ENCODE results near the gene ADAM23. TPM values are rescaled to one million over a fixed set of nuclear protein-coding genes. Genes with fewer than 3 reads are reported as not detected.

The ADAM23 gene
- total and polyA plus RNA-seq, 2 experiments from 2014 or later: 11.8 to 15.9 TPM

DNA sequence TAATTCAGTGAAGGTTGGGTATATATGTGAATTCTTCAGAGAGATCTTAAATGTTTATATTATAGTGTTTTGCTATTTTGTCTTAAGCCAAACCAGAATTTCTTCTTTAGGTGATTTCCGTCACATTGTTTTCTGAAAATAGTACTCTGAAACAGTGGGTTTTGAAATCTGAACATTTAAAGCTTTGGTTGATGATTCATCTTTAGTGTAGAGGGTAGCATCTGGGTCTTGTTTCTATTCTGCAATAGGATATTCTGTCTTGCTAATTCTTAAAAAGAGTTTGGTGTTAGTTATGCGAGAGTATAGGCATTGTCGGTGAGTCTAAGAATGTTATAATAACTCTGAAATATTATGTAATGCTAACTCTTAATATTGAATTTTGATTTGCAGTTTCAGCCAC, 129.4 kb downstream of the ADAM23 start:
- Histone ChIP-seq H4K20me1 (replicated peaks; ENCODE audit: insufficient read depth) (no peaks in the 10 kb centered on the region), H3K27ac (ENCODE audit: low read depth) (no peak overlapping the region), H3K4me1 (ENCODE audit: insufficient read depth) (no peaks in the 10 kb centered on the region), H3K4me3 (no peak overlapping the region), H3K9me2 (ENCODE audit: insufficient read depth) (no peaks in the 10 kb centered on the region), H3K79me2 (replicated peaks; ENCODE audit: insufficient read depth) (no peaks in the 10 kb centered on the region), H3F3A (replicated peaks; ENCODE audit: low read depth) (no peaks in the 10 kb centered on the region), H3K4me2 (no peak overlapping the region), H3K36me3 (ENCODE audit: insufficient read depth) (no peaks in the 10 kb centered on the region), H3K27me3 (ENCODE audit: insufficient read depth) (no peaks in the 10 kb centered on the region), H2AFZ (no peak overlapping the region)
- ATAC-seq (no peak), DNase-seq (ENCODE audit: low spot score) (no peak)
- H3K4me1 Mint-ChIP-seq: no peaks in the 10 kb centered on the region
- peaks cover 3% of the 10 kb centered on the region; the same call in 1 of the 3 replicates for H3K36me3 Mint-ChIP-seq (ENCODE audit: low read depth)
- TF ChIP-seq STAT1 (IDR thresholded peaks at IDR 0.05; ENCODE audit: unreplicated experiment) (no peak), NANOG (IDR thresholded peaks at IDR 0.05; ENCODE audit: borderline replicate concordance) (no peak), EZH2 (IDR thresholded peaks at IDR 0.05; ENCODE audit: low read depth, unreplicated experiment) (no peak), POLR2AphosphoS5 (IDR thresholded peaks at IDR 0.05; ENCODE audit: low read depth) (no peak), CREB1 (CRISPR knock-in tag; IDR thresholded peaks at IDR 0.05; ENCODE audit: low read depth) (no peak), JUNB (IDR thresholded peaks at IDR 0.05; ENCODE audit: unreplicated experiment) (no peak), ZNF331 (CRISPR knock-in tag; IDR thresholded peaks at IDR 0.05; ENCODE audit: low read depth) (no peak), REST (IDR thresholded peaks at IDR 0.05; ENCODE audit: unreplicated experiment) (no peak), ETS1 (IDR thresholded peaks at IDR 0.05) (no peak)
- H3K27me3 Mint-ChIP-seq (ENCODE audit: insufficient read depth, low read depth, poor library complexity): no peaks in the 10 kb centered on the region
- no peaks in the 10 kb centered on the region for H3K9me3 Mint-ChIP-seq
- H3K27ac Mint-ChIP-seq: no peak overlapping the region
- no peak overlapping the region for H3K4me3 Mint-ChIP-seq

GRCh38 chr2:206573793-206574192, 130.5 kb downstream of the ADAM23 start:
- no peaks in the 10 kb centered on the region for H3K4me1 ChIP-seq (ENCODE audit: insufficient read depth)
- Mint-ChIP-seq H3K27me3 (ENCODE audit: insufficient read depth, low read depth, poor library complexity) (no peaks in the 10 kb centered on the region), H3K9me3 (no peaks in the 10 kb centered on the region; the same call in 2 of the 3 replicates)
- TF ChIP-seq STAT1 (IDR thresholded peaks at IDR 0.05; ENCODE audit: unreplicated experiment) (no peak), POLR2AphosphoS5 (IDR thresholded peaks at IDR 0.05; ENCODE audit: low read depth) (no peak), REST (IDR thresholded peaks at IDR 0.05; ENCODE audit: unreplicated experiment) (no peak), ZNF331 (CRISPR knock-in tag; IDR thresholded peaks at IDR 0.05; ENCODE audit: low read depth) (no peak), EZH2 (IDR thresholded peaks at IDR 0.05; ENCODE audit: low read depth, unreplicated experiment) (no peak)
- TF ChIP-seq, protein P1, sequence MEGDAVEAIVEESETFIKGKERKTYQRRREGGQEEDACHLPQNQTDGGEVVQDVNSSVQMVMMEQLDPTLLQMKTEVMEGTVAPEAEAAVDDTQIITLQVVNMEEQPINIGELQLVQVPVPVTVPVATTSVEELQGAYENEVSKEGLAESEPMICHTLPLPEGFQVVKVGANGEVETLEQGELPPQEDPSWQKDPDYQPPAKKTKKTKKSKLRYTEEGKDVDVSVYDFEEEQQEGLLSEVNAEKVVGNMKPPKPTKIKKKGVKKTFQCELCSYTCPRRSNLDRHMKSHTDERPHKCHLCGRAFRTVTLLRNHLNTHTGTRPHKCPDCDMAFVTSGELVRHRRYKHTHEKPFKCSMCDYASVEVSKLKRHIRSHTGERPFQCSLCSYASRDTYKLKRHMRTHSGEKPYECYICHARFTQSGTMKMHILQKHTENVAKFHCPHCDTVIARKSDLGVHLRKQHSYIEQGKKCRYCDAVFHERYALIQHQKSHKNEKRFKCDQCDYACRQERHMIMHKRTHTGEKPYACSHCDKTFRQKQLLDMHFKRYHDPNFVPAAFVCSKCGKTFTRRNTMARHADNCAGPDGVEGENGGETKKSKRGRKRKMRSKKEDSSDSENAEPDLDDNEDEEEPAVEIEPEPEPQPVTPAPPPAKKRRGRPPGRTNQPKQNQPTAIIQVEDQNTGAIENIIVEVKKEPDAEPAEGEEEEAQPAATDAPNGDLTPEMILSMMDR (conservative IDR thresholded peaks at IDR 0.05; ENCODE audit: low read depth in 2 of 2): no peak

More at GRCh38 chr2:206573793-206574192, 130.5 kb downstream of the ADAM23 start:
- H3K27ac ChIP-seq (ENCODE audit: low read depth): no peak overlapping the region
- H3K4me2 ChIP-seq: no peak overlapping the region
- H3K4me1 Mint-ChIP-seq: no peaks in the 10 kb centered on the region
- H3K9me2 ChIP-seq (ENCODE audit: insufficient read depth): no peaks in the 10 kb centered on the region
- H3K36me3 ChIP-seq (ENCODE audit: insufficient read depth): no peaks in the 10 kb centered on the region
- DNase-seq (ENCODE audit: low spot score) (no peak), ATAC-seq (no peak)
- no peaks in the 10 kb centered on the region for H3F3A ChIP-seq (replicated peaks; ENCODE audit: low read depth)
- H3K27ac Mint-ChIP-seq: no peak overlapping the region
- no peaks in the 10 kb centered on the region for H3K27me3 ChIP-seq (ENCODE audit: insufficient read depth)
- H3K36me3 Mint-ChIP-seq (ENCODE audit: low read depth): 0 out of 3 replicates have a peak, but pooled peaks cover 4% of the 10 kb centered on the region
- no peaks in the 10 kb centered on the region for H3K79me2 ChIP-seq (replicated peaks; ENCODE audit: insufficient read depth)
- no peaks in the 10 kb centered on the region for H4K20me1 ChIP-seq (replicated peaks; ENCODE audit: insufficient read depth)
- H3K4me3 Mint-ChIP-seq: no peak overlapping the region
- H3K4me3 ChIP-seq: no peak overlapping the region
- no peak overlapping the region for H2AFZ ChIP-seq

Data from GM23338 (cell line).